ENCODE data around the gene MTUS2.
A peak's percentile ranks its signal among the peaks of the same experiment; 100 is the strongest.

Gene MTUS2

GRCh38 chr13:29493796-29494195 is 673.7 kb downstream of the MTUS2 start:
- DNase-seq, result no peak

GRCh38 chr13:29494520-29494919 is 674.4 kb downstream of the MTUS2 start:
- no peak for DNase-seq

GRCh38 chr13:29496241-29496712 is 676.1 kb downstream of the MTUS2 start:
- DNase-seq, result no peak

- no peak for DNase-seq
Measured at GRCh38 chr13:29497137-29497654, 677.1 kb downstream of the MTUS2 start.

DNA sequence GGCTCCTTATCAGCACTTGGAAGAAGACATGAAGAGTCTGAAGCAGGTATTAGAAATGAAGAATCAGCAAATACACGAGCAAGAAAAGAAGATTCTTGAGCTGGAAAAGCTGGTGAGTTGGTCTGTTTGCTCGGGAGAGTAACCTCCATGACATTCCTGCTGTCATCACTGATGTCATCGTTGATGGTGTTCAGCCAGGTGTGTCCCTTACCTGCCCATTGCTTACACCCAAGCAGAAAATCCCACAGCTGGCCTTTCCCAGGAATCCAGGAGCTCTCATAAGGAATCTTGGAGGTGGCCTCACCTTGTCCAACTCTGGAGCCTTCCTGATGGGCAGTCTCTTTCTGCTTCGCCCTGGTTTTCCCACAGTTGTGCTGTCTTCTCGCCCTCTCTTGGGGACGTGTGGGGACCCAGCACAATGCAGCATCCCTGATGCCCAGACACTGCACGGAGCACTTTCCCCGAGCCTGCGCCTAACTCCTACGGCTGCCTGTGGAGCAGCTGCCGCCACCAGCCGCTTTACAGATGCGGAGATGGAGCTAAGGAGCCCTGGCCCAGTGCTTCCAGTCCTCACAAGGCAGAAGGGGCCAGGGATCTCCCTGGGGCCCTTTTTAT is 678.4 kb downstream of the MTUS2 start:
- DNase-seq, result no peak

DNA sequence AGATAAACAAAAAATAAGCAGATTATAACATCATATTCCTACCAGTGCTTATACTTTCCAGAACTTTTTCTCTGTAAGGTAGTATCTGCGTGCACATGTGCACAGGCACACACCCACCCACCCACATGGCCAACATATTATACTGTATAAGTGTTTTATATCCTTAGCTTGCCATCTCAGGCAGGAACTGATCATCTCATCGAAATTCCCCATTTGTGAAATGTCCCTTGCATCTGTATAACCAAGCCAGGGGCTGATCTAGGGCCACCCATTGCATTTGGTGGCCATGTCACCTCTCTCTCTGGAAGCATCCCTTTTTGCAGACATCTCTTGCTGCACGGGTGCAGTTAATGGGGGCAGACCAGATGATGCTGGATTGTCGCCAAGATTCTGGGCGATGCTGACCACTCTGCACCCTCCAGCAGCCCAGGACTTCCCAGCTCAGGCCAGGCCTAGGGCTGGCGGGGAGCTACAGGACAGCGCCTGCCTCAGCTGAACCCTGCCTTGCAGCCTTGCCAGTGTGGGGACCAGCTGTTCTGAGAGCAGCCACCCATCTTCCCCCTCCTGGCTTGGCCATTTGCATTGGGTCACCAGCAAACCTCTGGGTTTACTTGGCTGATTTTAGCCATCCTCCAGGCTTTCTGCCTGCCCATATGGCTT is 679.5 kb downstream of the MTUS2 start:
- no peak for DNase-seq

DNA sequence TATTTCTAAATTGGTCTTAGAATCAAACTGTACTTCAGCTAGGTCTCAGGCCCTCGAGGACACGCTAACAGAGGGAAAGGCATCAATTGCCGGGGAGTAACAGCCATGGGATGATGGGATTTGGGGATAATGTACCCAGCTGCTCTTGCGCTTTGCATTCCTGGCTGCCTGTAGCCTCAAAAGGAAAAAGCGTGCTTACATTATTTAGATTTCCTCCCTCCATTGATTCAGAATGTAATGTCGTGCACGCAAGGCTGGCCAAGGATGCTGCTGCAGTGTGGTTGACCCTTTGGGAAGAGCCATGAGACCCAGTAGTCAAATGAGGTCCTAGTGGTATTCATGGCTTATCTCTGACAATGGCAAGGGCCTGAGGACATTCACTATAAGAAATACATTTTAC is 680.2 kb downstream of the MTUS2 start:
- DNase-seq, result no peak

GRCh38 chr13:29501674-29502073 is 681.5 kb downstream of the MTUS2 start:
- no peak for DNase-seq

DNA sequence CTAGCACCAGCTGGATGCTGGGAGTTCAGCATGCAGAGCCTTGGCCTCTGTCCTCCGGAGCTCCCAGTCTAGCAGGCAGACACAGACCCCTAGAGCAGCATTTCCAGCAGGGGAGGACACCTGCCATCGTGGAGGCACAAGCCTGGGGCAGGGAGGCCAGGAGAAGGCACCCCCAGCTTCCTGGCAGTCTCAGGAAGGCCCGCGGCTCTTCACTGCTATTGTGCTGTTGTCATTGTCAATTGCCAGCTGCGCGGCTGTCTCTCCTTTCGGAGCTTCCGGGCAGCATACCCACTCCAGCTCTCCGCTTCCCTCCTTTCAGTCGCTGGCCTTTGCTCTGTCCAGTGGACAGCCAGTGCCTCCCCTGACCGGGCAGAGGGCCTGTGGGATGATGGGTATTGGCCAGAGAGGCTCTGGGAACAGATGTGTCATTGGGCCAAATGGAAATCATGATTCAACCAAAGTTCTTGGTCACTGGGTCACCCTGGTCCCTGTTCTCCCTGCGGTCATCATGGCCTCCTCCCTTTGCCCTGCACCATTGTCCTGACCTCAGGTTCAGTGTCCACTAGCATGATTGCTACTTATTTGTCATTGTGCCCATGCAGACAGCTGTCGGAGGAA is 682.4 kb downstream of the MTUS2 start:
- no peak for DNase-seq

DNA sequence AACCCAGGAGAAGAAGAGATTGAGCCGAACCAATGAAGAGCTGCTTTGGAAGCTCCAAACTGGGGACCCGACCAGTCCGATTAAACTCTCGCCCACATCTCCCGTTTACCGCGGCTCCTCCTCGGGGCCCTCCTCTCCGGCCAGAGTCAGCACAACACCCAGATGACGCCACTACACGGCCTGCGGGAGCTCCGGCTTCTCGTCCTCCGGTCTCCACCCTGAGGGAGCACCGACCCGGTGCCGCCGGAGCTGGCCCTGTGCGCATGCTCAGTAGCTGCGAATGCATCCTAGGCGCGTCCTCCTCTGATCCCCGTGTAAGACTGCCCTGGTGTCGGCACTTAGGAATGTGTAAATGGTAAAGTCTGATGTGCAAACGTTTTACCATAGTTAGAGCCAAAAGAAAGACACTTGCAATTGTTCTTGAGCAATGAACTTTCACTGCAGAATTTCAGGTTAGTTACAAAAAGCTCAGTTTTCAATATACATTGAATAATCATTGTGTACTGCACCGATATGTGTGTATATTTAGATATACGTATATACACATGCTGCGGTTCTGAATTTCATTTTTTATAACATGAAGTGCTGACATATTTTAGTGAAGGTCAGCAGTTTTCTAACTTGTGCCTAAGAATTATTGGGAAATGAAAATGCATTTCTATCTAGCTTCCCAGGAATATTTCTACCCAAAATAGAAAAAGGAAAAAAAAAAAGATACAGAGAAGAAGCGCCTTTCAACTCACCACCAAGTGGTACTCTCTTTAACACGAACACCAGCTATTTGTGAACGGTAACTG is 683.1 kb downstream of the MTUS2 start:
- DNase-seq, result no peak

DNA sequence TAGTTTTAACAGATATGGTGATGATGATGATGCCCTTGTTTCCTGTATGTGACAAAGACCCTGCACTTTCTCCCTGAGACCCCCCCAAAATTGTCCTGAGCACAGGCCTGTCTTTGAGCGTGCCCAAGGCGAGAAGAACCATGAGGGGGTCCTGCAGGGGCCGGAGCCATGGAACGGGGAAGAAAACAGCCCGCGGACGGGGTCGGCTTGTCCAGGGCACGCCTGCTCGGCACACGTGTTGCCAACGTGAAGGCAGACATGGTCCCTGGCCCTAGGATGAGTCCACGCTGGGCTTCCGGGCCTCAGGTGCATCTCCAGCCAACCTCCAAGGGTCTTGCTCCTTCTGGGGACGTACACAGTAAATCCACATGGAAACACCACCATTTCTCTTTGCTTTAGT is 684.6 kb downstream of the MTUS2 start:
- no peak for DNase-seq

GRCh38 chr13:29505511-29505910 is 685.4 kb downstream of the MTUS2 start:
- DNase-seq, result no peak

DNA sequence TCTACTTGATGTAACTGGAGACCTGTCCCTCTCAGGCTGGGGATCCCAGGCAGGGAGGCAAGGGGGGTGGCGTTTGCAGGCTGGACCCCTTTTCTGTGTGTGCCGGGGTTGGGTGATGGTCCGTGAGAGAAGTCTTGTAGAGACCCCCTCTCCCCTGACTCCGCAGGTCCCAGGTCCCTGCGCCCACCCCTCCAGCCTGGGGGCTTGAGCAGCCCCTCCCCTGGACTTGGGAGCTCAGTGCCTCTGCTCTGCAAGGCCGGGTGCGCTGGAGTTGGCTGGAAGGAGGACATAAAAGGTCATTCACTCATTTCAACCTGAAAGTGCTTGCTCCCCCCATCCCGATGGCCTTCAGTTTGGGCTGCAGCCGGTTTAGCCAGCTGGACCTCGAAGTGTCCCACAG is 685.8 kb downstream of the MTUS2 start:
- no peak for DNase-seq

GRCh38 chr13:29507356-29507755 is 687.2 kb downstream of the MTUS2 start:
- DNase-seq, result no peak

GRCh38 chr13:29508130-29508875 is 688.2 kb downstream of the MTUS2 start:
- DNase-seq, result peak; percentile 57

DNA sequence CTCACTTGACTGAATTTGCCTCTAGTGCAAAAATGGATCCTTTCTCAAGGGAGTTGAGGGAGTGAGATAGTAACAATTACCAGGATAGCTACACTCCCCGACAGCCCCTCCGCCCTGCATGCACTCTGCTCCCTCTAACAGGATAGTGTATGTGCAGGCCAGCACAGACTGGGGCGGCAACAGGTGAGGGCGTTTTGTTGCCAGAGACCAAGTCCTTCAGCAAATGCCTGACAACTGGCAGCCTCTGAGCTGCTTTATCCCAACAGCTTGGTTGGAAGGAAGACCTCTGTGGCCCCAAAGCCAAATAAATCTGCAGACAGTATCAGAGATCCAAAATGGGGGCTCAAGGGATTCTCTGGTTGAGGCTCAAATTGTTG is 688.7 kb downstream of the MTUS2 start:
- DNase-seq, result no peak

- no peak for DNase-seq
Measured at GRCh38 chr13:29509999-29510589, 690.0 kb downstream of the MTUS2 start.

DNA sequence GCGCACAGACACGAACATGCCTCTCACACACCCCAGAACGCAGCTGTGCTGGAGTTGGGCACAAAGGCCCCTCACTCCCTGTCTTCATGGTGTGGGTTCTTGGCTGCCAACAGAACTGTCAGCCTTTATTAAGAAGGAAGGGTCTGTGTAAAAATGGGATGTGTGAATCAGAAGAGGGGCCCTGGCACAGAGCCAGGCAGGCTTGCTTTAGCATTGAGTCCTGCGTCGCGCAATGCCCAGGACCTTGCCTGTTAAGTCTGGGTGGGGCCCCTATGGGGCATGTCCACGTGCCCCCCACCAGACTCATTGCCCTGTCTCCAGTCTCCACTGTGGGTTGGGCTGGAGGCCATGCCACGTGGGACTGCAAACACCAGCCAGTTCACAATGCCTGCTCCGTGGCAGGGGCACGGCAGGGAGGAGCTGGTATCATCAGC is 690.5 kb downstream of the MTUS2 start:
- no peak for DNase-seq

- DNase-seq, result no peak
Measured at GRCh38 chr13:29511106-29511796, 691.1 kb downstream of the MTUS2 start.

DNA sequence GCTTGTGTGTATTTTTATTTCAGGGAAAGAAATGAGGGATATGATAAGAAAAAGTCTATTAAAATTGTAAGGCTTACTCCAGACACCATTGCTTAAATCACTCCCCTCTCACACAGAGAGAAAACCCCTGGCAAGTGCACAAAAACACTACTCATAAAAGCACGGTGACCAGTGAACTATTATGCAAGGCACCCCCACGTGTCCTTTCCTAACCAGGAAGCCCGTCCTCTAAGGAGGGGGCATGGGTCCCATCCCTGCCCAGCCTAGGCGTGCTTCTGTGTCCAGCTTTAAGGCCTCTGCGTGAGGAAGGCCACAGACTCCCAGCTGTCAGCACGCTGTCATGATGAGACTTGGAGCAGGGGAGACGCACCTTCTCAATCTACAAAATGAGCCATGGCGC is 691.8 kb downstream of the MTUS2 start:
- no peak for DNase-seq
